Activated CD8-positive, alpha-beta T cell treated with anti-CD3 and anti-CD28 coated beads, Interleukin-2, amount 10 ng/mL, durations not matched to agents 7 days and 5 days (primary cell): ENCODE results near the gene EIF3L. TPM values are rescaled to one million over a fixed set of nuclear protein-coding genes. Genes with fewer than 3 reads are reported as not detected.

ENCODE experiments used
- ATAC-seq: fragments of 150-1000 bp; cut with Tn5 transposase; one replicate; pipeline ENCODE4 v1.10.0; 2021; ENCODE audit warnings: moderate library complexity
- CTCF ChIA-PET: fragments of 350-600 bp; sonication (Branson Sonifier 250); formaldehyde crosslinking; loops from one replicate; lab custom pipeline; 2021; ENCODE audit warnings: antibody characterized with exemption; lab: Charles Lee
- POLR2A ChIA-PET: fragments of 350-600 bp; sonication (Branson Sonifier 250); formaldehyde crosslinking; loops from one replicate; lab custom pipeline; 2021; ENCODE audit warnings: antibody characterized with exemption; lab: Charles Lee
- DNase-seq: peaks from one replicate; pipeline ENCODE4 v3.0.0-alpha.2; 2020
- H3K27ac Mint-ChIP-seq: one replicate; pipeline ENCODE4 v1.8.0; 2021; ENCODE audit warnings: mild to moderate bottlenecking, mixed read lengths
- H3K27me3 Mint-ChIP-seq: one replicate; pipeline ENCODE4 v1.8.0; 2021; ENCODE audit warnings: low read depth, mixed read lengths
- H3K36me3 Mint-ChIP-seq: one replicate; pipeline ENCODE4 v1.8.0; 2021; ENCODE audit warnings: low read depth, mixed read lengths
- H3K4me1 Mint-ChIP-seq: one replicate; pipeline ENCODE4 v1.8.0; 2021; ENCODE audit warnings: low read depth, mixed read lengths
- H3K4me3 Mint-ChIP-seq: one replicate; pipeline ENCODE4 v1.8.0; 2021; ENCODE audit warnings: mild to moderate bottlenecking, mixed read lengths
- H3K9me3 Mint-ChIP-seq: one replicate; pipeline ENCODE4 v1.8.0; 2022; ENCODE audit warnings: mixed read lengths; ENCODE audit not compliant: insufficient read depth
- total RNA-seq, 2 experiments: library from RNA; stranded (reverse); gene quantifications; one replicate each; pipeline ENCODE4 v1.2.3, GENCODE V29; 2021

EIF3L gene
- total RNA-seq, 2 experiments from 2014 or later: 391 to 410 TPM

- no peaks in the 10 kb centered on the region for H3K27me3 Mint-ChIP-seq
- ATAC-seq (no peak), DNase-seq (no peak)
- H3K9me3 Mint-ChIP-seq: no peaks in the 10 kb centered on the region
- ChIA-PET CTCF (interaction anchor here (2.7 to 3.8 kb wide), 2 partner anchors 7 to 11 kb away, joined by 17 to 19 read pairs; partner anchors contain the start of gene MICALL1), POLR2A (interaction anchor here (1.0 to 3.2 kb wide), 3 partner anchors 11 to 51 kb away, joined by 3 to 27 read pairs (median 7); partner anchors contain the start of genes ANKRD54 and MICALL1)
- H3K27ac Mint-ChIP-seq: peak overlapping the region; percentile 76
- H3K36me3 Mint-ChIP-seq: peaks cover 24% of the 10 kb centered on the region
- H3K4me3 Mint-ChIP-seq: no peak overlapping the region
- H3K4me1 Mint-ChIP-seq: peaks cover 38% of the 10 kb centered on the region
Measured at GRCh38 chr22:37894939-37895670, 45.9 kb downstream of the EIF3L start.

- POLR2A ChIA-PET: interaction anchor here (0.6 to 3.2 kb wide), 12 partner anchors 9 to 58 kb away, joined by 3 to 27 read pairs (median 4); partner anchors contain the start of genes ANKRD54, C22orf23, MICALL1 and POLR2F
- DNase-seq: peak; percentile 77
- H3K27me3 Mint-ChIP-seq: no peaks in the 10 kb centered on the region
- peaks cover 40% of the 10 kb centered on the region for H3K4me1 Mint-ChIP-seq
- H3K9me3 Mint-ChIP-seq: no peaks in the 10 kb centered on the region
- peak overlapping the region; percentile 96 for H3K27ac Mint-ChIP-seq
- H3K4me3 Mint-ChIP-seq: peak overlapping the region; percentile 61
- H3K36me3 Mint-ChIP-seq: peaks cover 21% of the 10 kb centered on the region
- peak; percentile 98 for ATAC-seq
- CTCF ChIA-PET: interaction anchor here (0.8 to 3.8 kb wide), 14 partner anchors 8 to 259 kb away, joined by 3 to 19 read pairs (median 4); partner anchors contain the start of genes ANKRD54, C22orf23, MICALL1 and PDXP
Measured at GRCh38 chr22:37896181-37896592, 47.0 kb downstream of the EIF3L start.

GRCh38 chr22:37896939-37897338 lies 47.7 kb downstream of the EIF3L start:
- peaks cover 47% of the 10 kb centered on the region for H3K4me1 Mint-ChIP-seq

GRCh38 chr22:37897807-37898206 lies 48.6 kb downstream of the EIF3L start:
- no peak overlapping the region for H3K4me3 Mint-ChIP-seq
- CTCF ChIA-PET: interaction anchor here (0.8 to 3.8 kb wide), 7 partner anchors 8 to 79 kb away, joined by 3 to 19 read pairs (median 5); partner anchors contain the start of gene MICALL1
- H3K27me3 Mint-ChIP-seq: no peaks in the 10 kb centered on the region
- H3K4me1 Mint-ChIP-seq: peaks cover 47% of the 10 kb centered on the region
- POLR2A ChIA-PET: interaction anchor here (2.0 to 3.2 kb wide), 2 partner anchors 8 to 56 kb away, joined by 7 to 27 read pairs; partner anchors contain the start of genes C22orf23, MICALL1 and POLR2F
- DNase-seq (no peak), ATAC-seq (no peak)
- H3K27ac Mint-ChIP-seq: peak overlapping the region; percentile 78
- no peaks in the 10 kb centered on the region for H3K9me3 Mint-ChIP-seq
- H3K36me3 Mint-ChIP-seq: peaks cover 11% of the 10 kb centered on the region

More at GRCh38 chr22:37896939-37897338, 47.7 kb downstream of the EIF3L start:
- no peaks in the 10 kb centered on the region for H3K9me3 Mint-ChIP-seq
- peak overlapping the region; percentile 61 for H3K4me3 Mint-ChIP-seq
- peaks cover 14% of the 10 kb centered on the region for H3K36me3 Mint-ChIP-seq
- no peak for DNase-seq
- POLR2A ChIA-PET: interaction anchor here (0.6 to 3.2 kb wide), 8 partner anchors 9 to 57 kb away, joined by 3 to 27 read pairs (median 4); partner anchors contain the start of genes ANKRD54, C22orf23, MICALL1 and POLR2F
- ATAC-seq: no peak
- H3K27ac Mint-ChIP-seq: peak overlapping the region; percentile 96
- CTCF ChIA-PET: interaction anchor here (0.8 to 3.8 kb wide), 13 partner anchors 9 to 259 kb away, joined by 3 to 19 read pairs (median 4); partner anchors contain the start of genes ANKRD54, C22orf23, MICALL1 and POLR2F
- H3K27me3 Mint-ChIP-seq: no peaks in the 10 kb centered on the region

- Mint-ChIP-seq H3K4me1 (peaks cover 45% of the 10 kb centered on the region), H3K9me3 (no peaks in the 10 kb centered on the region), H3K27me3 (no peaks in the 10 kb centered on the region), H3K4me3 (no peak overlapping the region), H3K36me3 (peaks cover 5% of the 10 kb centered on the region), H3K27ac (peak overlapping the region; percentile 78)
- ATAC-seq (no peak), DNase-seq (no peak)
- CTCF ChIA-PET: interaction anchor here (0.8 to 3.8 kb wide), 5 partner anchors 7 to 35 kb away, joined by 3 to 19 read pairs (median 4); partner anchors contain the start of gene MICALL1
- POLR2A ChIA-PET: interaction anchor here (3.2 kb wide), 1 partner anchor 8 kb away, joined by 27 read pairs; the partner anchor contains the start of gene MICALL1
Measured at GRCh38 chr22:37898441-37899181, 49.4 kb downstream of the EIF3L start.

- peak overlapping the region; percentile 78 for H3K27ac Mint-ChIP-seq
- peaks cover 37% of the 10 kb centered on the region for H3K4me1 Mint-ChIP-seq
- no peak for ATAC-seq
- CTCF ChIA-PET: interaction anchor here (1.0 to 1.9 kb wide), 5 partner anchors 8 to 97 kb away, joined by 3 to 19 read pairs (median 4); partner anchors contain the start of gene GCAT
- H3K36me3 Mint-ChIP-seq: no peaks in the 10 kb centered on the region
- H3K9me3 Mint-ChIP-seq: no peaks in the 10 kb centered on the region
- POLR2A ChIA-PET: interaction anchor here (1.2 to 2.2 kb wide), 3 partner anchors 8 to 97 kb away, joined by 4 to 27 read pairs (median 4); partner anchors contain the start of gene GCAT
- H3K4me3 Mint-ChIP-seq: peak overlapping the region; percentile 73
- H3K27me3 Mint-ChIP-seq: no peaks in the 10 kb centered on the region
- DNase-seq: no peak
Measured at GRCh38 chr22:37904572-37905533, 55.6 kb downstream of the EIF3L start.

- Mint-ChIP-seq H3K36me3 (no peaks in the 10 kb centered on the region), H3K9me3 (no peaks in the 10 kb centered on the region), H3K4me3 (peak within 1 kb of the TSS; percentile 73), H3K27me3 (no peaks in the 10 kb centered on the region), H3K27ac (peak within 1 kb of the TSS; percentile 78), H3K4me1 (peaks cover 37% of the 10 kb centered on the region)
- ChIA-PET CTCF (interaction anchor here (1.0 to 1.9 kb wide), 9 partner anchors 9 to 268 kb away, joined by 3 to 19 read pairs (median 4); partner anchors contain the start of gene GCAT), POLR2A (interaction anchor here (0.6 to 2.2 kb wide), 6 partner anchors 9 to 98 kb away, joined by 3 to 27 read pairs (median 4); partner anchors contain the start of gene GCAT)
- DNase-seq (peak; percentile 66), ATAC-seq (peak; percentile 89)
Measured at GRCh38 chr22:37905534-37906363, 56.5 kb downstream of the EIF3L start, which contains the start of gene MICALL1. TSS of gene MICALL1 (plus strand) at chr22:37906297. CDS start at chr22:37906423, 126 bp downstream.

GRCh38 chr22:37906364-37907008 lies 57.3 kb downstream of the EIF3L start:
- Mint-ChIP-seq H3K27ac (peak overlapping the region; percentile 71), H3K9me3 (no peaks in the 10 kb centered on the region), H3K4me3 (peak overlapping the region; percentile 70), H3K36me3 (no peaks in the 10 kb centered on the region), H3K27me3 (no peaks in the 10 kb centered on the region), H3K4me1 (peaks cover 37% of the 10 kb centered on the region)
- CTCF ChIA-PET: interaction anchor here (1.0 to 1.9 kb wide), 8 partner anchors 10 to 267 kb away, joined by 3 to 19 read pairs (median 4); no protein-coding TSS in a partner anchor
- DNase-seq: peak; percentile 51
- ATAC-seq: peak; percentile 48
- POLR2A ChIA-PET: interaction anchor here (0.6 to 2.2 kb wide), 6 partner anchors 9 to 99 kb away, joined by 3 to 27 read pairs (median 4); partner anchors contain the start of gene GCAT
